Measurements from ENCODE around the gene LRMDA.

GRCh38 chr10:76229341-76229740 is 797.9 kb downstream of the LRMDA start:
- TF ChIP-seq POLR2A (IDR thresholded peaks at IDR 0.05) (no peak), CTCF (IDR thresholded peaks at IDR 0.05) (no peak), POLR2AphosphoS5 (IDR thresholded peaks at IDR 0.05) (no peak)
